Trophoblast cell (in vitro differentiated cells and primary cell): Measurements from ENCODE around the gene CSAG3.
"Not testable (repeated sequence)": the region's sequence is repeated elsewhere in the genome, so short reads cannot be mapped to it uniquely, and the experiment has no call there.

Source experiments
- DNase-seq, 2 donors: peaks; one replicate each; pipeline ENCODE4 v3.0.0-alpha.2; 2016
- H2AFZ ChIP-seq: 2 replicates; pipeline ENCODE4 v1.6.1; 2013; ENCODE audit warnings: low read length, moderate library complexity, mild to moderate bottlenecking; ENCODE audit not compliant: insufficient read depth, poor library complexity
- H2AK5ac ChIP-seq: 2 replicates; pipeline ENCODE4 v1.6.1; 2013; ENCODE audit warnings: mild to moderate bottlenecking, low read length
- H2BK120ac ChIP-seq: 2 replicates; pipeline ENCODE4 v1.6.1; 2013; ENCODE audit warnings: low read length, mild to moderate bottlenecking, moderate library complexity; ENCODE audit not compliant: insufficient read depth, poor library complexity
- H2BK12ac ChIP-seq: 2 replicates; pipeline ENCODE4 v1.6.1; 2013; ENCODE audit warnings: mild to moderate bottlenecking, low read length, moderate library complexity
- H2BK5ac ChIP-seq: 2 replicates; pipeline ENCODE4 v1.6.1; 2013; ENCODE audit warnings: low read length, low read depth, moderate library complexity, mild to moderate bottlenecking; ENCODE audit not compliant: poor library complexity
- H3K14ac ChIP-seq: 2 replicates; pipeline ENCODE4 v1.6.1; 2013; ENCODE audit warnings: mild to moderate bottlenecking, low read length
- H3K18ac ChIP-seq: 2 replicates; pipeline ENCODE4 v1.6.1; 2013; ENCODE audit warnings: mild to moderate bottlenecking, low read length
- H3K23ac ChIP-seq: 2 replicates; pipeline ENCODE4 v1.6.1; 2013; ENCODE audit warnings: low read length
- H3K27ac ChIP-seq: 2 replicates; pipeline ENCODE4 v1.5.1; 2013; ENCODE audit warnings: low read depth, mild to moderate bottlenecking, inconsistent platforms, low read length, moderate library complexity
- H3K27me3 ChIP-seq: 2 replicates; pipeline ENCODE4 v1.6.1; 2013; ENCODE audit warnings: inconsistent platforms, mild to moderate bottlenecking, low read length, moderate library complexity; ENCODE audit not compliant: insufficient read depth
- H3K36me3 ChIP-seq, 2 experiments: 1 replicate in 1 of 2; 2 replicates in 1 of 2; pipeline ENCODE4 v1.6.1; 2013; ENCODE audit warnings: low read length in 2 of 2, mild to moderate bottlenecking in 2 of 2, moderate library complexity in 1 of 2; ENCODE audit not compliant: insufficient read depth in 2 of 2, control insufficient read depth in 1 of 2
- H3K4ac ChIP-seq: 2 replicates; pipeline ENCODE4 v1.6.1; 2013; ENCODE audit warnings: low read depth, mild to moderate bottlenecking, low read length, moderate library complexity
- H3K4me1 ChIP-seq, 2 experiments: 1 replicate in 1 of 2; 2 replicates in 1 of 2; pipeline ENCODE4 v1.6.1; 2013; ENCODE audit warnings: low read length in 2 of 2, mild to moderate bottlenecking in 2 of 2, moderate library complexity in 1 of 2; ENCODE audit not compliant: insufficient read depth in 2 of 2, control insufficient read depth in 1 of 2
- H3K4me2 ChIP-seq: 2 replicates; pipeline ENCODE4 v1.6.1; 2013; ENCODE audit warnings: inconsistent platforms, mild to moderate bottlenecking, low read length, moderate library complexity
- H3K4me3 ChIP-seq: 2 replicates; pipeline ENCODE4 v1.5.1; 2013; ENCODE audit warnings: mild to moderate bottlenecking, low read depth, low read length, inconsistent platforms
- H3K79me1 ChIP-seq: one replicate; pipeline ENCODE4 v1.6.1; 2013; ENCODE audit warnings: low read length
- H3K79me2 ChIP-seq: 2 replicates; pipeline ENCODE4 v1.6.1; 2013; ENCODE audit warnings: low read length, mild to moderate bottlenecking; ENCODE audit not compliant: control insufficient read depth, insufficient read depth, poor library complexity
- H3K9ac ChIP-seq: 2 replicates; pipeline ENCODE4 v1.6.1; 2013; ENCODE audit warnings: mild to moderate bottlenecking, low read length
- H3K9me3 ChIP-seq: 2 replicates; pipeline ENCODE4 v1.6.1; 2013; ENCODE audit warnings: low read depth, mild to moderate bottlenecking, control low read depth, inconsistent platforms, low read length; ENCODE audit not compliant: insufficient read depth
- H4K12ac ChIP-seq: 2 replicates; pipeline ENCODE4 v1.6.1; 2013; ENCODE audit warnings: low read depth, mild to moderate bottlenecking, low read length, moderate library complexity
- H4K8ac ChIP-seq: 2 replicates; pipeline ENCODE4 v1.6.1; 2013; ENCODE audit warnings: low read depth, mild to moderate bottlenecking, low read length, moderate library complexity
- H4K91ac ChIP-seq: one replicate; pipeline ENCODE4 v1.6.1; 2013; ENCODE audit warnings: low read depth, mild to moderate bottlenecking, low read length, moderate library complexity
- WGBS: extraction: QIAGEN DNeasy Blood & Tissue Kit; methylation state at CpG from one replicate; pipeline ENCODE4 v1.1.7; 2013; ENCODE audit warnings: missing lambda C conversion rate; ENCODE audit not compliant: insufficient read length, insufficient coverage; ENCODE audit errors: extremely low coverage; 5-methylcytosine and 5-hydroxymethylcytosine counted together

CSAG3 gene

GRCh38 chrX:152759544-152759943, 526 bp downstream of the CSAG3 start:
- not testable (repeated sequence) for H3K9ac ChIP-seq

DNA sequence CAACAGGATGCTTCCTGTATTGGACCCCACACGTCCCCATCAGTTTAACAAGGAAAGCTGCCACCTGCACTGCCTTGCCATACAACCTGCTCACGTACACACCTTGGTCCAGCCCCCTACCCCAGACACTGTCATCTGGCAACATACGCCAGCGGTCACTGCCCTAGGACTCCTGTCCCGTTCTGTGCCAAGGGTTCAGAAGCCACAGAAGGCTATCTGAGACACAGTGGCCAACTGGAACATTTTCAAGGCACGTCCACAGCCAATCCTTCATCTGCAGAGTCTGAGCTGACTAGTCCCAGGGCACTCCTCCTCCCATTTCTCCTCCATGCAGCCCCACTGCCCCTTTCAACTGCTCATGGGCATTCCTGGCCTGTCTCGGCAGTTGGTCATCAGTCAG, 2.6 kb downstream of the CSAG3 start:
- not testable (repeated sequence) for H3K27me3 ChIP-seq, DNase-seq, H3K9me3 ChIP-seq, H3K4me2 ChIP-seq, H3K79me1 ChIP-seq, H4K91ac ChIP-seq, H3K27ac ChIP-seq, H4K12ac ChIP-seq, H3K4me3 ChIP-seq, H3K4me1 ChIP-seq, H2BK5ac ChIP-seq, H4K8ac ChIP-seq, H2BK12ac ChIP-seq, H3K23ac ChIP-seq, H3K18ac ChIP-seq, H2AFZ ChIP-seq, H2BK120ac ChIP-seq, H3K9ac ChIP-seq, H3K36me3 ChIP-seq, H3K79me2 ChIP-seq, H3K4ac ChIP-seq, H3K14ac ChIP-seq, H2AK5ac ChIP-seq
- no CpG with 5 or more reads among the region's 7 CpGs for WGBS

More at GRCh38 chrX:152759544-152759943, 526 bp downstream of the CSAG3 start:
- not testable (repeated sequence) for H3K27me3 ChIP-seq, H2BK120ac ChIP-seq, H3K79me2 ChIP-seq, H3K23ac ChIP-seq, H3K4me3 ChIP-seq, H3K4me1 ChIP-seq, H4K91ac ChIP-seq, H2AFZ ChIP-seq, H3K9me3 ChIP-seq, H3K36me3 ChIP-seq, DNase-seq, H3K27ac ChIP-seq, H4K8ac ChIP-seq, H2BK5ac ChIP-seq, H4K12ac ChIP-seq, H3K79me1 ChIP-seq, H2BK12ac ChIP-seq, H3K4ac ChIP-seq, H2AK5ac ChIP-seq, H3K18ac ChIP-seq, H3K4me2 ChIP-seq, H3K14ac ChIP-seq
- WGBS: no CpG with 5 or more reads among the region's 7 CpGs

DNA sequence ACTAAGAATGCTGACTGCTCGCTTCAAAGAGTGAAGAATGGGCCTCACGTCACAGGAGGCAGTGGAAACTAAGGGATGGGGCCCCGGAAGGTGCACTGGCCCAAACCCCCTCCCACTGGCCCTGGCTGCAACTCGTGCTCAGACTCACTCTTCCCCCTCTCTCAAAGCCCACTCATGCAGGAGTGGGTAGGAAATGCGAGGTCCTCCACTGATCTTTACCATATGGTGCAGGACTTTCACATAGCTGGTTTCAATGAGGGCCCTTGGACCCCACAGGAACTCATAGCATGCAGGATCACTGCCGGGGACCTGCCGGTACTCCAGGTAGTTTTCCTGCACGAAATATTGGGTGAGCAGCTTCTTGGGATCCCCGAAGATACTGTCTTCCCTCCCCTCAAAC, 7.5 kb downstream of the CSAG3 start:
- not testable (repeated sequence) for H4K12ac ChIP-seq, H2AFZ ChIP-seq, H3K23ac ChIP-seq, H2BK120ac ChIP-seq, H3K18ac ChIP-seq, H3K27me3 ChIP-seq, H3K27ac ChIP-seq, H3K14ac ChIP-seq, H2AK5ac ChIP-seq, H4K91ac ChIP-seq, H3K79me2 ChIP-seq, H2BK5ac ChIP-seq, H3K9ac ChIP-seq, H3K9me3 ChIP-seq, H4K8ac ChIP-seq, H2BK12ac ChIP-seq, H3K4me1 ChIP-seq, H3K36me3 ChIP-seq, H3K4me3 ChIP-seq, H3K79me1 ChIP-seq, H3K4me2 ChIP-seq, H3K4ac ChIP-seq, DNase-seq
- no CpG with 5 or more reads among the region's 9 CpGs for WGBS

DNA sequence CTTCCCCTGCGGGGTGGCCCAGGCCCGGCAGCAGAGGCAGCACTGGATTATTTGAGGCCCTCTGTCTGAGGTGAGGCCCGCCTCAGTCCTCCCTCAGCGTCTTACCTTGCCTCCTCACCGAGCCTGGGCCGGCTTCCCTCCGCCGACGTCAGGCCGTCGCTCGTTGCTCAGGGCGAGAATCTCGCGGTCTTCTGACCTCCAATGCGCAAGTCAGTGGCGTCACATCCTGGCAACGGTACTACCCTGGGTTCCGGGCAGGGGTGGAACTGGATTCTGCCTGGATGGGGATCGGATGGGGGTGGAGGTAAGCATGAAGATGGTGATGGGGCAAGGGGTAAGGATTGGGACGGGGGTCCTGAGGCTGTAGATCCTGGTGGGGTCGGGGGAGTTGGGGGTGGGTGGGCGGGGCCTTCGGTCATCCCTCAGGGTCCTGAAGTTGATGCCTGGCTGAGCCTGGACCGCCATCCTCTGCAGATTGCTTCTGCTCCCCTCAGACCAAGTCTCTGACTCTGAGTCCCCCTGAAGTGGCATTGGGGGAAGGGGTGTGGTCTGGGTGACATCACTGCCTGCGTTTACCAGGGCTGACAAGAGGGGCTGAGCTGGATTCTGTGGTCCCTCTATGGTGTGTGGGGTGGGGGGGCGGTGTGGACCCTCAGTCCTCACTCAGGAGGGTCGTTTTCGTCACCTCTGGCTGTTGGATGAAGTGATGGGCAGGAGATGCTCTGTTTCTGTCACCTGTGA, 10.7 kb downstream of the CSAG3 start, which contains the start of gene MAGEA6:
Gene MAGEA6 (minus strand): TSS at position 141 of the 741 bp plus-strand sequence. CDS start 2,039 bp downstream, outside the sequence.
- not testable (repeated sequence) for H3K79me1 ChIP-seq, H2BK12ac ChIP-seq, H3K27ac ChIP-seq, H2BK5ac ChIP-seq, H2AK5ac ChIP-seq, H4K91ac ChIP-seq, H3K79me2 ChIP-seq, H2BK120ac ChIP-seq, H3K27me3 ChIP-seq, H3K4me2 ChIP-seq, H3K4me1 ChIP-seq, H3K4ac ChIP-seq, H3K9me3 ChIP-seq, H3K4me3 ChIP-seq, DNase-seq, H3K14ac ChIP-seq, H3K36me3 ChIP-seq, H3K18ac ChIP-seq, H2AFZ ChIP-seq, H3K9ac ChIP-seq, H4K8ac ChIP-seq, H3K23ac ChIP-seq, H4K12ac ChIP-seq
- no CpG with 5 or more reads among the region's 29 CpGs for whole genome bisulfite sequencing
